ENCODE data around the gene STK32B. TPM values are rescaled to one million over a fixed set of nuclear protein-coding genes. Genes with fewer than 3 reads are reported as not detected.
A peak's percentile ranks its signal among the peaks of the same experiment; 100 is the strongest.

The STK32B gene
- total and polyA plus RNA-seq, 2 donors (not counting 3 experiments of a cell fraction or from before 2014, with no cell fraction given): 5.6 to 7.8 TPM

DNA sequence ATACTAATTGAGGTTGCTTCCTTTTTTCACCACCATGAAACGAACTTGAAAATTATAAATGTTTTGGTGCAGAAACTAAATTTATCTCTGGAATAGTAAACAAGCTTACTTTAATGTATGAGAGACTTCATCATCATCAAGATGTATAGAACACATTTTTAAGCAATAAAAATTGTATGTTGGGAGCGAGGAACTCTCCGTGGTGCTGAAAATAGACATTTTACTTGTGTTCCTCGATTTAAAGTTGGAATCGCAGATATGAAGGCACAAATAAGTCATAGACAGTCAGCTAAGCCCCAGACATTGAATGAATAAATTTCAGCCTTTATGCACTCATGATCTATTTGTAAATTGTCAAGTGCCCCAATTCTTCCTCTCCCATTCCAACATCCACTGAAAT lies 310.7 kb downstream of the STK32B start:
- no TSS peak for BruUV-seq (replicated peaks)
- Histone ChIP-seq H3K27me3 (ENCODE audit: control insufficient read depth in 2 of 2, insufficient read depth in 2 of 2, low read length in 2 of 2) (no peaks in the 10 kb centered on the region), H3K9me1 (replicated peaks; ENCODE audit: control insufficient read depth, extremely low read depth, insufficient read depth, low read length) (no peaks in the 10 kb centered on the region), H3K36me3 (ENCODE audit: control insufficient read depth in 2 of 2, extremely low read depth in 1 of 2, insufficient read depth in 2 of 2, low read length in 2 of 2) (no peaks in the 10 kb centered on the region), H3K27ac (ENCODE audit: insufficient read depth, low read depth, low read length) (no peak overlapping the region), H3K4me1 (ENCODE audit: control insufficient read depth, extremely low read depth, insufficient read depth, low read length) (no peaks in the 10 kb centered on the region), H3K79me2 (ENCODE audit: control insufficient read depth, insufficient read depth, low read length) (no peaks in the 10 kb centered on the region), H3K4me2 (ENCODE audit: insufficient read depth, low read length) (no peak overlapping the region), H3K4me3 (replicated peaks in 1 of 3; ENCODE audit: insufficient read depth in 1 of 3, low read depth in 1 of 3, low read length in 3 of 3) (no peak overlapping the region), H2AFZ (ENCODE audit: low read depth, low read length) (no peak overlapping the region), H3K9ac (replicated peaks; ENCODE audit: extremely low read depth, insufficient read depth, low read length) (no peak overlapping the region), H3K9me3 (replicated peaks; ENCODE audit: control insufficient read depth, insufficient read depth, low read length) (no peaks in the 10 kb centered on the region), H4K20me1 (replicated peaks; ENCODE audit: control insufficient read depth, extremely low read depth, insufficient read depth, low read length) (no peaks in the 10 kb centered on the region)
- TF ChIP-seq FOS (IDR thresholded peaks at IDR 0.05; ENCODE audit: borderline replicate concordance, insufficient read depth, low read length) (no peak), POLR2AphosphoS5 (IDR thresholded peaks at IDR 0.05; ENCODE audit: insufficient read depth, low read depth, low read length) (no peak), EZH2 (IDR thresholded peaks at IDR 0.05; ENCODE audit: borderline replicate concordance, low read depth, low read length, severe bottlenecking) (no peak), POLR2A (IDR thresholded peaks at IDR 0.05; ENCODE audit: low read depth, low read length) (no peak), MYC (IDR thresholded peaks at IDR 0.05; ENCODE audit: low read depth, low read length) (no peak), GATA2 (IDR thresholded peaks at IDR 0.05; ENCODE audit: insufficient read depth, insufficient read length, low read depth, low read length) (no peak), JUN (IDR thresholded peaks at IDR 0.05; ENCODE audit: borderline replicate concordance, insufficient read depth, insufficient read length, low read depth) (no peak)
- TF ChIP-seq, protein P1, sequence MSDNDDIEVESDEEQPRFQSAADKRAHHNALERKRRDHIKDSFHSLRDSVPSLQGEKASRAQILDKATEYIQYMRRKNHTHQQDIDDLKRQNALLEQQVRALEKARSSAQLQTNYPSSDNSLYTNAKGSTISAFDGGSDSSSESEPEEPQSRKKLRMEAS (IDR thresholded peaks at IDR 0.05; ENCODE audit: insufficient read depth, insufficient read length): no peak
- TF ChIP-seq, protein P2, sequence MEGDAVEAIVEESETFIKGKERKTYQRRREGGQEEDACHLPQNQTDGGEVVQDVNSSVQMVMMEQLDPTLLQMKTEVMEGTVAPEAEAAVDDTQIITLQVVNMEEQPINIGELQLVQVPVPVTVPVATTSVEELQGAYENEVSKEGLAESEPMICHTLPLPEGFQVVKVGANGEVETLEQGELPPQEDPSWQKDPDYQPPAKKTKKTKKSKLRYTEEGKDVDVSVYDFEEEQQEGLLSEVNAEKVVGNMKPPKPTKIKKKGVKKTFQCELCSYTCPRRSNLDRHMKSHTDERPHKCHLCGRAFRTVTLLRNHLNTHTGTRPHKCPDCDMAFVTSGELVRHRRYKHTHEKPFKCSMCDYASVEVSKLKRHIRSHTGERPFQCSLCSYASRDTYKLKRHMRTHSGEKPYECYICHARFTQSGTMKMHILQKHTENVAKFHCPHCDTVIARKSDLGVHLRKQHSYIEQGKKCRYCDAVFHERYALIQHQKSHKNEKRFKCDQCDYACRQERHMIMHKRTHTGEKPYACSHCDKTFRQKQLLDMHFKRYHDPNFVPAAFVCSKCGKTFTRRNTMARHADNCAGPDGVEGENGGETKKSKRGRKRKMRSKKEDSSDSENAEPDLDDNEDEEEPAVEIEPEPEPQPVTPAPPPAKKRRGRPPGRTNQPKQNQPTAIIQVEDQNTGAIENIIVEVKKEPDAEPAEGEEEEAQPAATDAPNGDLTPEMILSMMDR (IDR thresholded peaks at IDR 0.05; ENCODE audit: extremely low read depth in 1 of 2, insufficient read depth in 1 of 2, low read depth in 1 of 2, low read length in 2 of 2): no peak
- DNase-seq (ENCODE audit: low read depth, low spot score) (peak; percentile 10), FAIRE-seq (no peak)
- POLR2A ChIA-PET: no interaction called here
- CTCF ChIA-PET: no interaction called here
- dilution Hi-C loops (cut with MboI; ENCODE audit: extremely low pct_ligation_motif_present, low sequenced_read_pairs) (no loop called here), intact Hi-C loops (cut with micrococcal nuclease) (no loop called here)

Data from endothelial cell of umbilical vein (primary cell).